GM18519 (cell line): ENCODE results near the gene MRPL53.
A peak's percentile ranks its signal among the peaks of the same experiment; 100 is the strongest.
"Not testable (repeated sequence)": the region's sequence is repeated elsewhere in the genome, so short reads cannot be mapped to it uniquely, and the experiment has no call there.

Experiments used
- ATAC-seq: cut with Tn5 transposase; IDR thresholded peaks from one replicate; pipeline ENCODE4 v1.9.1; 2021; ENCODE audit warnings: mild to moderate bottlenecking, moderate library complexity; ENCODE audit not compliant: unreplicated experiment, low FRiP score

Gene MRPL53

GRCh38 chr2:74457129-74457548 lies 15.3 kb downstream of the MRPL53 start:
- no peak for ATAC-seq

- ATAC-seq, result peak; percentile 57
Measured at GRCh38 chr2:74454654-74455511, 17.6 kb downstream of the MRPL53 start, which contains the start of gene INO80B. TSS of gene INO80B (plus strand) at chr2:74455087. CDS start at chr2:74455117, 30 bp downstream.

GRCh38 chr2:74450570-74451190 lies 21.8 kb downstream of the MRPL53 start:
- ATAC-seq, result no peak

- no peak for ATAC-seq
Measured at GRCh38 chr2:74448771-74449170, 23.7 kb downstream of the MRPL53 start.

GRCh38 chr2:74447230-74447999 lies 25.1 kb downstream of the MRPL53 start:
- no peak for ATAC-seq

GRCh38 chr2:74444498-74445318 lies 27.8 kb downstream of the MRPL53 start:
- ATAC-seq, result no peak

GRCh38 chr2:74442483-74443297 lies 29.8 kb downstream of the MRPL53 start:
- ATAC-seq, result not testable (repeated sequence)

- no peak for ATAC-seq
Measured at GRCh38 chr2:74441690-74442482, 30.6 kb downstream of the MRPL53 start, which contains the start of gene RTKN. TSS of gene RTKN (minus strand) at chr2:74441937. CDS start at chr2:74441816, 121 bp downstream.

- ATAC-seq, result no peak
Measured at GRCh38 chr2:74441170-74441689, 31.2 kb downstream of the MRPL53 start.

GRCh38 chr2:74440378-74441169 lies 31.9 kb downstream of the MRPL53 start:
- peak; percentile 86 for ATAC-seq

GRCh38 chr2:74439803-74440377 lies 32.6 kb downstream of the MRPL53 start:
- no peak for ATAC-seq

GRCh38 chr2:74439373-74439772 lies 33.1 kb downstream of the MRPL53 start:
- no peak for ATAC-seq

GRCh38 chr2:74438248-74438647 lies 34.2 kb downstream of the MRPL53 start:
- no peak for ATAC-seq

GRCh38 chr2:74436848-74437695 lies 35.4 kb downstream of the MRPL53 start:
- ATAC-seq, result no peak

- ATAC-seq, result no peak
Measured at GRCh38 chr2:74436111-74436805, 36.2 kb downstream of the MRPL53 start.

GRCh38 chr2:74430502-74430901 lies 42.0 kb downstream of the MRPL53 start:
- ATAC-seq, result no peak
